Neural cell (in vitro differentiated cells): ENCODE measurements around the gene KIF6.

ENCODE experiments used
- CTCF ChIP-seq: fragments of 450-650 bp; IDR thresholded peaks from 2 replicates; pipeline ENCODE4 v1.5.1; 2014; ENCODE audit warnings: antibody characterized with exemption, mild to moderate bottlenecking, moderate library complexity; ENCODE audit not compliant: poor library complexity, severe bottlenecking
- EP300 ChIP-seq: fragments of 450-650 bp; conservative IDR thresholded peaks from 2 replicates; pipeline ENCODE4 v1.6.1; 2014; ENCODE audit warnings: antibody characterized with exemption, mild to moderate bottlenecking, moderate library complexity; ENCODE audit not compliant: poor library complexity, severe bottlenecking
- EZH2 ChIP-seq: fragments of 200-600, 300-800 bp; shearing (Covaris generic), sonication (generic); IDR thresholded peaks from 2 replicates; pipeline ENCODE4 v1.6.1; 2014; ENCODE audit warnings: antibody characterized with exemption, low read length, borderline replicate concordance, mild to moderate bottlenecking; ENCODE audit not compliant: insufficient read depth, poor library complexity, severe bottlenecking
- MXI1 ChIP-seq: fragments of 450-650 bp; conservative IDR thresholded peaks from 2 replicates; pipeline ENCODE4 v1.6.1; 2014; ENCODE audit warnings: antibody characterized with exemption, mild to moderate bottlenecking; ENCODE audit not compliant: poor library complexity, severe bottlenecking
- POLR2AphosphoS5 ChIP-seq: IDR thresholded peaks from 2 replicates; pipeline ENCODE4 v1.6.1; 2012
- RAD21 ChIP-seq: fragments of 450-650 bp; conservative IDR thresholded peaks from 2 replicates; pipeline ENCODE4 v1.6.1; 2014; ENCODE audit warnings: antibody characterized with exemption, mild to moderate bottlenecking, moderate library complexity
- SMC3 ChIP-seq: fragments of 450-650 bp; conservative IDR thresholded peaks from 2 replicates; pipeline ENCODE4 v1.6.1; 2014; ENCODE audit warnings: antibody characterized with exemption, mild to moderate bottlenecking, moderate library complexity; ENCODE audit not compliant: poor library complexity
- TAF1 ChIP-seq: IDR thresholded peaks from 2 replicates; pipeline ENCODE4 v1.6.1; 2012; ENCODE audit warnings: low read depth
- TF ChIP-seq, protein P1 (sequence below): IDR thresholded peaks from 2 replicates; pipeline ENCODE4 v1.6.1; 2012; ENCODE audit warnings: borderline replicate concordance

- TF ChIP-seq CTCF, result no peak
- TF ChIP-seq RAD21, result no peak
- TF ChIP-seq POLR2AphosphoS5, result no peak
- no peak for TF ChIP-seq EZH2
- no peak for TF ChIP-seq SMC3
- no peak for TF ChIP-seq EP300
- TF ChIP-seq, protein P1, sequence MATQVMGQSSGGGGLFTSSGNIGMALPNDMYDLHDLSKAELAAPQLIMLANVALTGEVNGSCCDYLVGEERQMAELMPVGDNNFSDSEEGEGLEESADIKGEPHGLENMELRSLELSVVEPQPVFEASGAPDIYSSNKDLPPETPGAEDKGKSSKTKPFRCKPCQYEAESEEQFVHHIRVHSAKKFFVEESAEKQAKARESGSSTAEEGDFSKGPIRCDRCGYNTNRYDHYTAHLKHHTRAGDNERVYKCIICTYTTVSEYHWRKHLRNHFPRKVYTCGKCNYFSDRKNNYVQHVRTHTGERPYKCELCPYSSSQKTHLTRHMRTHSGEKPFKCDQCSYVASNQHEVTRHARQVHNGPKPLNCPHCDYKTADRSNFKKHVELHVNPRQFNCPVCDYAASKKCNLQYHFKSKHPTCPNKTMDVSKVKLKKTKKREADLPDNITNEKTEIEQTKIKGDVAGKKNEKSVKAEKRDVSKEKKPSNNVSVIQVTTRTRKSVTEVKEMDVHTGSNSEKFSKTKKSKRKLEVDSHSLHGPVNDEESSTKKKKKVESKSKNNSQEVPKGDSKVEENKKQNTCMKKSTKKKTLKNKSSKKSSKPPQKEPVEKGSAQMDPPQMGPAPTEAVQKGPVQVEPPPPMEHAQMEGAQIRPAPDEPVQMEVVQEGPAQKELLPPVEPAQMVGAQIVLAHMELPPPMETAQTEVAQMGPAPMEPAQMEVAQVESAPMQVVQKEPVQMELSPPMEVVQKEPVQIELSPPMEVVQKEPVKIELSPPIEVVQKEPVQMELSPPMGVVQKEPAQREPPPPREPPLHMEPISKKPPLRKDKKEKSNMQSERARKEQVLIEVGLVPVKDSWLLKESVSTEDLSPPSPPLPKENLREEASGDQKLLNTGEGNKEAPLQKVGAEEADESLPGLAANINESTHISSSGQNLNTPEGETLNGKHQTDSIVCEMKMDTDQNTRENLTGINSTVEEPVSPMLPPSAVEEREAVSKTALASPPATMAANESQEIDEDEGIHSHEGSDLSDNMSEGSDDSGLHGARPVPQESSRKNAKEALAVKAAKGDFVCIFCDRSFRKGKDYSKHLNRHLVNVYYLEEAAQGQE, result no peak
- TF ChIP-seq MXI1, result no peak
- TF ChIP-seq TAF1, result no peak
These were observed 430.3 kb downstream of the KIF6 start for GRCh38 chr6:39294899-39295298.
